Sigmoid colon (tissue), 7 donors: ENCODE data around the gene HCAR1. TPM values are rescaled to one million over a fixed set of nuclear protein-coding genes. Genes with fewer than 3 reads are reported as not detected.

Experiments
- DNase-seq: peaks from one replicate; pipeline ENCODE4 v3.0.0-alpha.2; 2019
- H3K27ac ChIP-seq, 4 donors: fragments of 200-600 bp; sonication (generic); one replicate each; pipeline ENCODE4 v1.5.1; 2016 to 2019; ENCODE audit warnings: mild to moderate bottlenecking in 1 of 4
- H3K27me3 ChIP-seq, 3 donors: fragments of 200-600 bp; sonication (generic); one replicate each; pipeline ENCODE4 v1.5.1; 2019; ENCODE audit warnings: mild to moderate bottlenecking in 1 of 3
- H3K36me3 ChIP-seq, 4 donors: fragments of 200-600 bp; sonication (generic); one replicate each; pipeline ENCODE4 v1.5.1; 2016 to 2019
- H3K4me1 ChIP-seq, 4 donors: fragments of 200-600 bp; sonication (generic); one replicate each; pipeline ENCODE4 v1.5.1; 2017 to 2019
- H3K4me3 ChIP-seq, 4 donors: fragments of 200-600 bp; sonication (generic); one replicate each; pipeline ENCODE4 v1.5.1; 2017 to 2019; ENCODE audit warnings: mild to moderate bottlenecking in 2 of 4, moderate library complexity in 1 of 4
- H3K9me3 ChIP-seq, 4 donors: fragments of 200-600 bp in 3 of 4; sonication (generic) in 3 of 4; one replicate each; pipeline versions ENCODE4 v1.5.1 to v1.6.1; 2013 to 2019
- CTCF ChIP-seq, 4 experiments: fragments of 450-650 bp in 3 of 4; fragments of 200-600 bp in 1 of 4; IDR thresholded peaks; one replicate each; pipeline ENCODE4 v1.5.1; 2016 to 2019; ENCODE audit warnings: antibody characterized with exemption in 4 of 4, mild to moderate bottlenecking in 3 of 4, moderate library complexity in 2 of 4
- EP300 ChIP-seq, 4 donors: sonication (generic); formaldehyde crosslinking; IDR thresholded peaks; one replicate each; pipeline ENCODE4 v1.6.1; 2017; ENCODE audit warnings: antibody characterized with exemption in 4 of 4
- POLR2A ChIP-seq, 2 donors: fragments of 450-650 bp; IDR thresholded peaks; one replicate each; pipeline ENCODE4 v1.6.1; 2016; ENCODE audit warnings: antibody characterized with exemption in 2 of 2, mild to moderate bottlenecking in 2 of 2, moderate library complexity in 2 of 2
- POLR2AphosphoS5 ChIP-seq, 4 donors: sonication (generic); formaldehyde crosslinking; IDR thresholded peaks; one replicate each; pipeline ENCODE4 v1.6.1; 2017; ENCODE audit warnings: antibody characterized with exemption in 4 of 4
- WGBS, 2 donors: extraction: QIAGEN DNeasy Blood & Tissue Kit; methylation state at CpG; one replicate each; pipeline ENCODE4 v1.1.7; 2013; 5-methylcytosine and 5-hydroxymethylcytosine counted together
- intact Hi-C: fragments of 100-400 bp; cut with DNase I; formaldehyde crosslinking; loops from one replicate; pipeline ENCODE4 v1.15.1; 2023
- polyA plus RNA-seq, 3 donors: library from polyadenylated mRNA; stranded (reverse); fragments of 200-250 nt; gene quantifications; one replicate each; pipeline ENCODE4 v1.2.3, GENCODE V29; 2013
- total RNA-seq, 4 donors: library from RNA; depleted of rRNA; stranded (reverse); fragments of >200 nt; gene quantifications; one replicate each; pipeline ENCODE4 v1.1.0, GENCODE V29; 2016
- donor health status: healthy with polysubstance abuse.
- donor health status: Bipolar disorder and iron deficiency.
- donor health status: healthy.

Gene HCAR1, protein sequence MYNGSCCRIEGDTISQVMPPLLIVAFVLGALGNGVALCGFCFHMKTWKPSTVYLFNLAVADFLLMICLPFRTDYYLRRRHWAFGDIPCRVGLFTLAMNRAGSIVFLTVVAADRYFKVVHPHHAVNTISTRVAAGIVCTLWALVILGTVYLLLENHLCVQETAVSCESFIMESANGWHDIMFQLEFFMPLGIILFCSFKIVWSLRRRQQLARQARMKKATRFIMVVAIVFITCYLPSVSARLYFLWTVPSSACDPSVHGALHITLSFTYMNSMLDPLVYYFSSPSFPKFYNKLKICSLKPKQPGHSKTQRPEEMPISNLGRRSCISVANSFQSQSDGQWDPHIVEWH
- under 1 TPM in 1 of 4 donors, not detected in 3; under 0.01 TPM for total RNA-seq
- under 1 TPM in 1 of 3 donors, not detected in 2; 0.12 TPM for polyA plus RNA-seq

- WGBS, 2 donors = 56 to 67% methylated on average over 32 of the region's 32 CpGs
- Histone ChIP-seq H3K27ac (no peak within 1 kb of the TSS), H3K36me3 (no peaks in the 10 kb centered on the region), H3K27me3 (no peaks in the 10 kb centered on the region), H3K4me3 (peak within 1 kb of the TSS in 3 of 4 donors; percentile 4 to 23 (median 12)), H3K9me3 (no peaks in the 10 kb centered on the region), H3K4me1 (no peaks in the 10 kb centered on the region)
- intact Hi-C loops = no loop called here
- TF ChIP-seq CTCF (IDR thresholded peaks at IDR 0.05) = no peak
- no peak for TF ChIP-seq POLR2A (IDR thresholded peaks at IDR 0.05)
- TF ChIP-seq EP300 (IDR thresholded peaks at IDR 0.05) = no peak
- no peak for TF ChIP-seq POLR2AphosphoS5 (IDR thresholded peaks at IDR 0.05)
- DNase-seq = no peak
Measured at GRCh38 chr12:122730215-122731014, at the start of gene HCAR1. HCAR1 (minus strand) TSS chr12:122730844; CDS start chr12:122730339, 505 bp downstream.

DNA sequence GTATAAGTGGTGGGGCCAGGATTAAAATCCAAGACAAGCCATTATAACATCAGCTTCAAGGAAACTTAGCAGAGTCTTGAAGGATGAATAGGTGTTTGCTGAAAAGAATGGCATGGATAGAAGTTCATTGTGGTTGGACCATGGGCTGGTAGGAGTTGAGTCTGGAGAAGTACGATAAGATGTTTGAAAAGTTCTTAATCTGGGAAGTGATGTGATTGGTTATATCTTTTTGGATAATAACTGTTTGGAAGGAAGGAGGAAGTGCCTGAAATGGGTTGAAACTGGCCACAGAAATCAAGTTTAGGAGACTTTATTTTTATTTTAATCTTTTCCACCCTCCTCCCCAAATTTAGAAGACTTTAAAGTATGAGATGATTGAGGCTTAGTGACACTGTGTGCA, 26.9 kb upstream of the HCAR1 start:
- intact Hi-C loops = loop anchor here (10.0 kb wide), 1 partner anchor 877 kb away; the partner anchor contains the start of genes EIF2B1 and GTF2H3
- no peak for DNase-seq
- 90 to 92% methylated on average over 1 of the region's 1 CpG for WGBS, 2 donors
- Histone ChIP-seq H3K9me3 (no peaks in the 10 kb centered on the region), H3K36me3 (peaks cover 4 to 49% (median 22%) of the 10 kb centered on the region in 4 donors), H3K4me1 (peaks cover 0 to 14% (median 10%) of the 10 kb centered on the region in 4 donors), H3K27me3 (no peaks in the 10 kb centered on the region), H3K4me3 (no peak overlapping the region), H3K27ac (no peak overlapping the region)
- TF ChIP-seq POLR2A (IDR thresholded peaks at IDR 0.05) (no peak), EP300 (IDR thresholded peaks at IDR 0.05) (no peak), POLR2AphosphoS5 (IDR thresholded peaks at IDR 0.05) (no peak), CTCF (IDR thresholded peaks at IDR 0.05) (no peak)

DNA sequence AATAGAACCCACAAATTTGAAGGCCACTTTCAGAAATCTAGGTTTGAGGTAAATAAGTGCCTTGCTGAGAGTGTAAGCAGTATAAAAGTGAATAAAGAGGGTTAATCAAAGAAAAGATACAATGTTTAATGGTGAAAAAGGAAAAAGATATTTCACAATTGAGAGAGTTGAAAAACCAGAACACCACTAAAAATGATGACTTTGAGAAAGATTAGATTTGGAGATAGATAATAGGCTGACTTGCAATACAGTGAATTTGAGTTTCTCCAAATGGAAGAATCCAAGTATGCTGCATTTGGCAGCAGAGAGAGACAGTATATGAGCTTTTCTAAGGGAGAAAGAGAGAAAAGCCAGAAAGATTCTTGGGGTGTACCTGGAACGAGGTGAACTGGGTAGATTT, 24.1 kb upstream of the HCAR1 start:
- DNase-seq = no peak
- H3K4me1 ChIP-seq = peaks cover 0 to 20% (median 16%) of the 10 kb centered on the region in 4 donors
- TF ChIP-seq POLR2AphosphoS5 (IDR thresholded peaks at IDR 0.05) (no peak), EP300 (IDR thresholded peaks at IDR 0.05) (no peak), POLR2A (IDR thresholded peaks at IDR 0.05) (no peak), CTCF (IDR thresholded peaks at IDR 0.05) (no peak)
- H3K27ac ChIP-seq = no peak overlapping the region
- intact Hi-C loops = loop anchor here (10.0 kb wide), 1 partner anchor 880 kb away; the partner anchor contains the start of genes EIF2B1 and GTF2H3
- no peaks in the 10 kb centered on the region for H3K27me3 ChIP-seq
- no peak overlapping the region for H3K4me3 ChIP-seq
- no peaks in the 10 kb centered on the region for H3K9me3 ChIP-seq
- H3K36me3 ChIP-seq = peaks cover 4 to 41% (median 14%) of the 10 kb centered on the region in 4 donors
- 47 to 94% methylated on average over 1 of the region's 1 CpG for WGBS, 2 donors

- peak overlapping the region; percentile 79 to 89 (median 83) for H3K27ac ChIP-seq
- intact Hi-C loops = loop anchor here (2.0 to 10.0 kb wide), 2 partner anchors 116 to 882 kb away; partner anchors contain the start of genes EIF2B1 and GTF2H3
Measured at GRCh38 chr12:122753319-122753650, 22.6 kb upstream of the HCAR1 start.

More at GRCh38 chr12:122753319-122753650, 22.6 kb upstream of the HCAR1 start:
- H3K36me3 ChIP-seq = peaks cover 4 to 27% (median 13%) of the 10 kb centered on the region in 4 donors
- no peaks in the 10 kb centered on the region for H3K9me3 ChIP-seq
- TF ChIP-seq POLR2A (IDR thresholded peaks at IDR 0.05) (no peak), POLR2AphosphoS5 (IDR thresholded peaks at IDR 0.05) (no peak), CTCF (IDR thresholded peaks at IDR 0.05) (no peak), EP300 (IDR thresholded peaks at IDR 0.05) (no peak)
- peak overlapping the region; percentile 79 to 94 (median 86) for H3K4me3 ChIP-seq
- DNase-seq = no peak
- no peaks in the 10 kb centered on the region for H3K27me3 ChIP-seq
- peaks cover 0 to 20% (median 16%) of the 10 kb centered on the region in 4 donors for H3K4me1 ChIP-seq
- 3 to 7% methylated on average over 5 of the region's 5 CpGs for WGBS, 2 donors
